GM18907 (cell line): ENCODE measurements around the gene PCDHB4.
A peak's percentile ranks its signal among the peaks of the same experiment; 100 is the strongest.
"Not testable (repeated sequence)": the region's sequence is repeated elsewhere in the genome, so short reads cannot be mapped to it uniquely, and the experiment has no call there.

ENCODE experiments used
- ATAC-seq: cut with Tn5 transposase; IDR thresholded peaks from one replicate; pipeline ENCODE4 v1.9.1; 2021; ENCODE audit warnings: mild to moderate bottlenecking, moderate library complexity; ENCODE audit not compliant: unreplicated experiment

The PCDHB4 gene

GRCh38 chr5:141121563-141121962 lies at the start of gene PCDHB4:
Gene PCDHB4, plus strand, starts transcription at chr5:141121818. Its CDS starts 181 bp downstream, at chr5:141121999.
- no peak for ATAC-seq

- ATAC-seq = no peak
These were observed 43.8 kb upstream of the PCDHB4 start for GRCh38 chr5:141077826-141078225.

GRCh38 chr5:141082228-141082627 lies 39.4 kb upstream of the PCDHB4 start:
- no peak for ATAC-seq

GRCh38 chr5:141084487-141084989 lies 37.1 kb upstream of the PCDHB4 start:
- peak; percentile 68 for ATAC-seq

GRCh38 chr5:141094481-141095262 lies 26.9 kb upstream of the PCDHB4 start, which contains the start of gene PCDHB2:
Gene PCDHB2, plus strand, starts transcription at chr5:141094615. Its CDS starts 176 bp downstream, at chr5:141094791.
- ATAC-seq = no peak

- ATAC-seq = no peak
These were observed 26.4 kb upstream of the PCDHB4 start for GRCh38 chr5:141095263-141095641.

GRCh38 chr5:141096181-141096580 lies 25.4 kb upstream of the PCDHB4 start:
- ATAC-seq = not testable (repeated sequence)

GRCh38 chr5:141096586-141096985 lies 25.0 kb upstream of the PCDHB4 start:
- ATAC-seq = not testable (repeated sequence)

- ATAC-seq = no peak
These were observed 21.3 kb upstream of the PCDHB4 start, which contains the start of gene PCDHB3 for GRCh38 chr5:141100243-141100805. Gene PCDHB3, plus strand, starts transcription at chr5:141100473. Its CDS starts 177 bp downstream, at chr5:141100650.

- no peak for ATAC-seq
These were observed 20.6 kb upstream of the PCDHB4 start for GRCh38 chr5:141101059-141101458.

- ATAC-seq = not testable (repeated sequence)
These were observed 19.5 kb upstream of the PCDHB4 start for GRCh38 chr5:141102070-141102469.

GRCh38 chr5:141102471-141102870 lies 19.1 kb upstream of the PCDHB4 start:
- ATAC-seq = not testable (repeated sequence)

- ATAC-seq = no peak
These were observed 16.3 kb upstream of the PCDHB4 start for GRCh38 chr5:141105350-141105749.

GRCh38 chr5:141119250-141119649 lies 2.4 kb upstream of the PCDHB4 start:
- no peak for ATAC-seq

GRCh38 chr5:141121985-141122384 lies 367 bp downstream of the PCDHB4 start:
- no peak for ATAC-seq

GRCh38 chr5:141123396-141124135 lies 1.9 kb downstream of the PCDHB4 start:
- not testable (repeated sequence) for ATAC-seq

GRCh38 chr5:141127305-141127704 lies 5.7 kb downstream of the PCDHB4 start:
- no peak for ATAC-seq

- ATAC-seq = no peak
These were observed 13.6 kb downstream of the PCDHB4 start, which contains the start of gene PCDHB5 for GRCh38 chr5:141135030-141135717. Gene PCDHB5, plus strand, starts transcription at chr5:141135206. Its CDS starts 229 bp downstream, at chr5:141135435.

- no peak for ATAC-seq
These were observed 14.2 kb downstream of the PCDHB4 start for GRCh38 chr5:141135718-141136266.

- not testable (repeated sequence) for ATAC-seq
These were observed 15.7 kb downstream of the PCDHB4 start for GRCh38 chr5:141137346-141137745.
